HG03066 (cell line): ENCODE data around the gene ZNF304.

Source experiments
- ATAC-seq: cut with Tn5 transposase; IDR thresholded peaks from one replicate; pipeline ENCODE4 v1.9.1; 2021; ENCODE audit warnings: low read depth; ENCODE audit not compliant: unreplicated experiment

Gene ZNF304

DNA sequence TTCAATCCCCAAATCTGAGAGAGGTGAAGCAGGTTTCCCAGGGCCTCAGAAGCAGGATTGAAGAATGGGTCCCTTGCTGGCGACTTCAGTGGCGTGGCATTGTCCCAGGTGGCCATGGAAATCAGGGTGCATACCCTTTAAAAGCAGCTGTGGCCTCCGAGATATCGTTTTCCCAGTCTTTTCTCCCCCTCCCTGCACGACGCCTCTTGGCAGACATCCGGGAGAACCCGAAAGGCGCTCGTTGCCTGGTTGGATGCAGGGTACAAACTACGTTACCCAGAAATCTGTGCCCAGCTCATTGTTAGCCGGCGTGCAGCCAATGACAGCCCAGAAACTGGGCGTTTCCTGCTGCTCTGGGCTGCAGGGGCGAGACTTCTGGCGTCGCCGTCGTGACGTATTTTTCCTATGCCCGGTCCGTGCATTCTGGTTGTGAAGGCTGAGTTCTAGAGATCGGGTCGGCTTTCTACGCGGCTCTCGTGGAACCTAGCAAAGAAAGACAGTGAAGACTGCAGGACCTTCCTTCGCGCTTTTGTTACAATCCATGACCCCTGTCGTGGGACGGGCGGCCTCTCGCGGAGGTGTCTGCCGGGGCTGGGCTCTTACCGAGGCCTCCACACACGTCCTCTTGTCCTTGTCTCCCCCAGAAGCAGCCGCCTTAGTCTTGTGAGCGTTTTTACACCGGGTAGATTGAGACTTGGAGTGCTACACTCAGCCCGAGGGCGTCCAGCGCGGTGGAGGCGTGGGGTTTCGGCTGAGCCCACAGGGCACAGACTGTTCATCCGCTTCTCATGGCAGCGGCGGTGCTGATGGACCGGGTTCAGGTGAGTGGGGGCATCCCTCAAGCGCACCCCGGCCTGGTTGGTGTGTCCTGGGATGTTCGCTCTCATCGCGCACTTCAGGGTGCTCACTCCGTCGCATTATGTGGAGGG, at the start of gene ZNF304:
TSS of gene ZNF304 (plus strand) at position 395 of the 929 bp plus-strand sequence. CDS start at position 789, 394 bp downstream.
- ATAC-seq, result peak; percentile 96

DNA sequence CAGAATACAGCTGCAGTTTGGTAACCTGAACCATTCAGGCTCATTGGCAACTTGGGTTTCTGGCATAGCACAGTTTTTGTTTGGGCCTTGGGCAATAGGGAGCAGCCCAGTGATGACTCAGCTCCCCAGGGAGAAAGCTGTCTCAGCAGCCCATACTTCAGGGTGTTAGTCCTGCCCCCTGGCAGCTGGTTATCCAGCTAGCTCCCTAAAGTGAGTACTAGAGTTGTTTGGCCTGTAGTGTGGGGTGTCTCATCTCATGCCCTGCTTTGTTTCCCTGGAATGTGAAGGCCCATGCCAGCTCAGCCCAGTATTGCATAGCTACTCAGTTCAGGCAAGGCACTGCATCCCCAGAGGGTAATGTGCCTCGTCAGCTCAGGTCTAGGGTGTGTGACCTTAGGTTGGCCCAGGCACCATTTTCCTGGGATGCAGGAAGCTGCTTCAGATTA, 49.0 kb upstream of the ZNF304 start:
- ATAC-seq, result no peak

DNA sequence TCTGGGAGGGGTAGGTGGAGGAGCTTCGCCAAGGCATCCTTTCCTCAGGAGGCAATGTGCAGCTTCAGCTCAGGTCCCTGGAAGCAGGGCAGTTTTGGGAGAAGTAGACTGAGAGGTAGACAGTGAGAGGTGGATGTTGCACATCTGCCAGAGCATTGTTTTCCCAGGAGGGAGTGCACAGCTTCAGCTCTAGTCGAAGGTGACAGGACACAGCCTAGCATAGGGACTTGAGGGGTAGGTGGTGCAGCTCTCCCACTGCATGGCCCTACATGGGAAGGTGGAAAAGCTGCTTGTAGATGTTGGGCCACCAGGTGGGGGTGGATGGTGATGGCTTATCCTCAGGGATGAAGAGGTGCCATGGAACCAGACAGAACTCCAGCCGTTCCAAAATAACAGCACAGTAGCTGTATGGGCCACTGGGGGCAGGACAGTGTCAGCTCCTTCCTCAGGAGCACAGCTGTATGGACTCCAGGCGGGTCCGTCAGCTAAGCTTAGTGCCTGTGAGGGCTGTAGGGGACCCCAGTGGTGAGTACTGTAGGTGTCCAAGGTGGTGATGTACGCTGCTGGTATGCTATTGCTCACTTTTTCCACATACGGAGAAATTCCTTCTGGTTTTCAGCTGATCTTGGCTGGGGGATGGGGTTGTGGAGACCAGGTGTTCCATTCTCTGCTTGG, 48.2 kb upstream of the ZNF304 start:
- ATAC-seq, result no peak

DNA sequence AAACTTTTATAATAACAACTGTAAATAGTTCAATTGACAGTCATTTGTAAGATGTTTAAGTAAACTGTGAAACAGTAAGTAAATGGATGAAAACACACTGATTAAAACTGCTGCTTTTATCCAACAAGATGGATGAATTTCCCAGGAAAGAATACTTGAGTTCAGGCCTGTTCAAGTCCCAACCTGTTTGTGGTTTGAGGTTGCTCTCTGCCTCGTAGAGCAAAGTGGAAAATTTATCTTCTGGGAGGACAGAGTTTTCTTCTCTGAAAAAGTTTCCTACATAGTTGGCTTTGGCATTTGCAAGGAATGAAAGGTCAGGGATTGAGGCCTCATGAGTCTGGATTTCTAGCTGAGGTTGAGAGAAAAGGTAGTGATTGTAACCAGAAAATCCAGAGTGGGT, 46.0 kb upstream of the ZNF304 start:
- no peak for ATAC-seq

DNA sequence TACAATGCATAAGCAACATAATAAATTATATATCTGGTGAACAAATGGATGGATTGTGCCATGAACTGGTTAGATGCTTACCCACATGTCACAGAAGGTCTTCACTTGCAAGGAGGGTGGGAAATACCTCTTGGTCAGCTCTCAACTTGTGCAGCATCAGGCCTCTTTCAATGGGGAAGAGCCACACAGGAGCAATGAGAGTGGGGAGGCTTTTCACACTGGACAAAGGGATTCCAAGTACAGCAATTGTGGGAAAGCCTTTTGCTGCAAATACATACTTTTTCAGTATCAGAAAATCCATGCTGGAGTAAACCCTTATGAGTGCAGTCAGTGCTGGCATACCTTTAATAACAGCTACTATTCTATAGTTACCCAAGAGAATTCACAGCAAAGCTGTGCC, 42.6 kb upstream of the ZNF304 start:
- ATAC-seq, result no peak

DNA sequence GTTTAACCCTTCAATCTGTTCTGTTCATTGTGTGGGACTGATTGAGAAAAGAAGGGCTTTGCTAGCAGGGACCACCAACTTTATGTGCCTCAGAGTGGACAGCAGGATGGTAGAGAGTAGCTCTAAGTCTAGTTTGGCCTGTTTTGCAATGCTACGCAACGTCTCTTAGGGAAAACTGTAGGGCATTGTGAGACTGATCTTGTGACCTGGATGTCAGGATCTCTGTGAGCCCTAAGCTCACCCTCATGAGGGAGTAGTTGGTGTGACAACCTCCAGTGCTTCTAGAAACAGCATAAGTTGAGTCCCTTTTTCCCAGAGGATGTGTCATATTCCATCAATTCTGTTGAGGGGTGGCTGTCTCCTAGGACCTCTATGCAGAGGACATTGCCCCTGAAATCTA, 40.3 kb upstream of the ZNF304 start:
- ATAC-seq, result no peak

DNA sequence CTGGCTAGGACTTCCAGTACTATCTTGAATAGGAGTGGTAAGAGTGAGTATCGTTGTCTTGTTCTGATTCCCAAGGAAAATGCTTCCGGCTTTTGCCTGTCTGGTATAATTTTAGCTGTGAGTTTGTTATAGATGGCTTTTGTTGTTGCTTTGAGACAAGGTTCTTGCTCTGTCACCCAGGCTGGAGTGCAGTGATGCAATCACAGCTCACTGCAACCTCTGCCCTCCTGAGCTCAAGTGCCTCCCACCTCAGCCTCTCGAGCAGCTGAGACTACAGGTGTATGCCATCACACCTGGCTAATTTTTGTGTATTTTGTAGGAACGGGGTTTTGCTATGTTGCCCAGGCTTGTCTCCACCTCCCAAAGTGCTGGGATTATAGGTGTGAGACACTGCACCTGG, 36.9 kb upstream of the ZNF304 start:
- no peak for ATAC-seq

DNA sequence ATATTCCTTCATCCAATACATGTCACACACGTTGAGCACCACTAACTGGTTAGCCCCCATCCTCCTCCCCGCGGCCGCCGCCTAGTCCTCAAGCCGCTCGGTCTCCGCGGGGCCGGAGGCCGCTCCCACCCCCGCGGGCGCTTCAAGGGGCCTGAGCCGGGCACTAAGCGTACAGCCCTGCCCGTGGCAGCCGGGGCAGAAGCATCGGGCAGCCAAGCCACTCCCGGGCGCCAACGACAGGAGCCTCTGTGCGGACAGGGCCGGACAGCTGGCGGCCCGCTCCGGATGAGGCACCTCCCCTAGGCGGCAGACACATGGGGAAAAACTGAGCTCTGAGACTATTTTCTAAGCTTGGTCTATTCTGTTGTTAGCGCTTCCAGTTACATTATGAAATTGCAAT, 33.6 kb upstream of the ZNF304 start:
- no peak for ATAC-seq

DNA sequence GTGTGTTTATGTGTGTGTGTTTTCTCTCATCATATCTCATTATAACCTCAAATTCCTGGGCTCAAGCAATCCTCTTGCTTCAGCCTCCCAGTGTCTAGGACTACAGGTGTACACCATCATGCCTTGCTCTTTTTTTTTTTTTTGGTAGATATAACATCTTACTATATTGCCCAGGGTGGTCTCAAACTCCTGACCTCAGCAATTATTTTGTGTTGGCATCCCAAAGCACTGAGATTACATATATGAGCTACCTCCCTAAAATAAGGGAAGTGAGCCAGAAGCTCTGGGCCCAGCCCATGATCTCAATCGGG, 31.2 kb upstream of the ZNF304 start:
- no peak for ATAC-seq

DNA sequence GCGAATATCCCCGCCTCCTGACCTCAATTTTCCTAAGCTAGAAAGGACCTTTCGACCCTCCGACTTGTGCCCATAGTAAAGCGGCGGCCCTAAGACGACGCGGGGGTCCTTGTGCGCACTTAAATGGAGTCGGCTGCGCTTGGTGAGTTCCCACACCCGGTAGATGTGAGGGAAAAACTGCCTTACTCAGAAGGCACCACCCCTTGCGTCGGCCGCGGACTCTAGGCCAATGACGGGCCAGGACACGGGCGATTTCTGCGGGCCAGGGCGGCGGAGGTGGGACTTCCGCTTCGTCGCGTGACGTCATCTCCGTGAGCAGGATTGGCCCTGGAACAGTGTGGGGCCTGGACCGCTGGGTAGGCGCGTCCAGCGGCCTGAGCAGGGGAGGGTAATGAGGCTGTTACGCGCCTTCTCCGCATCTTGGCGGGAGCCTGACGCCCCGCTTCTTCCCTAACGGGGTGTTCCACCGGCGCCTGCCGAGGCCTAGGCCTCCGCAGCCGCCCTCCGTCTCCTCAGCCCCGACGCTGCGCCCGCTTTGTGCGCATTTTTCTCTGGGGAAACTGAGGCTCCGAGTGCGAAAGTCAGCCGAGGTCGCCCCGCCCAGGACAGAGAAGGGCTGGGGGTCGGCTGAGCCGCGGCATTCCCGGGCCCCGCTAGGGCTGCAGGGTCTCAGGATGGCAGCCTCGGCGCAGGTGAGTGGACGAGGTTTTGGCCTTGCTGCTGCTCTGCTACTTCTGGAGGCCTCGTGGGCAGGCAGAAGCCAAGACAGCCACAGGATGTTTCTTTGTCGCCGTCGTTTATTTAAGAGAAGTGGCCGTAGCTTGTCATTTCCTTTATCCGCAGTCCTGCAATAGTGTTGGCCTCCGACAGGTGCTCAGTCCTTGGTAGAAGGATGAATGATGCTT, 30.6 kb upstream of the ZNF304 start, which contains the start of gene ZNF543:
TSS of gene ZNF543 (plus strand) at position 293 of the 905 bp plus-strand sequence. CDS start at position 675, 382 bp downstream.
- ATAC-seq, result peak; percentile 98

DNA sequence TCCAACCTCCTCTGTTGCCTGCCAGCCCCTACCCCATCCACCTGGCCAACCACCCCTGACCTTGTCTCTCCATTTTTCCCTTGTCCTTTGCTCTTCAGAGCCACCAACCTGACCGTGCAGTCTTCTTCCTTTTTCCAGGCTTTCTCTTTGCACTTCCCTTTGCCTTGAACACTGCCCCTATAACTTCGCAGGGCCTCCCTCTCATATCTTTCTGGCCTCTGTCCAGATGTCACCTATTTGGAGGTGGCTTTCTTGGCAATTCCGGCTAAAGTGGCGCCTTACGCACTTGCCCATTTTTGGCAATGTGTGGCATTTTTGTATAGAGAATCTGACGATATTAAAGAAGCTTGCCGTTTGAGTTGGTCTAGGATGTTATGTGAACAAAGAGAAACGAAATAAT, 30.0 kb upstream of the ZNF304 start:
- no peak for ATAC-seq

DNA sequence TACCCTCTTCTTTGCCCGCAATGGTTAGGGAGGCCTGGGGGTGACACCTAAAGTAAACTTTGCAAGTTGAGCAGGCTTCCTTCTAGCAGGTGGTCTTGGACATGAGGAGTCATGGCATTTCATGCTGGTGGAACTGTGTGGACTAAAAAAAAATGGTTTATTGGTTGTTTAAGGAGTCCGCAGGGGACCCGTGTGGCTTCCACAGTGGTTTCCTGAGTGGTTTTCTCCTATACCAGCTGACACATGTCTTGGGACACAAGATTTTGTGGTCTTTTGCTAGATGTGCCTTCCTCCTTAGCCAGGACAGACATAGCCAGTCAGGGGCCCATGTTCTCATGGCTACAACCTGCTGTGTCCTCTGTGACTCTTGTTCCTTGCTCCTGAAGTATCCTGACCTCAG, 29.3 kb upstream of the ZNF304 start:
- no peak for ATAC-seq

DNA sequence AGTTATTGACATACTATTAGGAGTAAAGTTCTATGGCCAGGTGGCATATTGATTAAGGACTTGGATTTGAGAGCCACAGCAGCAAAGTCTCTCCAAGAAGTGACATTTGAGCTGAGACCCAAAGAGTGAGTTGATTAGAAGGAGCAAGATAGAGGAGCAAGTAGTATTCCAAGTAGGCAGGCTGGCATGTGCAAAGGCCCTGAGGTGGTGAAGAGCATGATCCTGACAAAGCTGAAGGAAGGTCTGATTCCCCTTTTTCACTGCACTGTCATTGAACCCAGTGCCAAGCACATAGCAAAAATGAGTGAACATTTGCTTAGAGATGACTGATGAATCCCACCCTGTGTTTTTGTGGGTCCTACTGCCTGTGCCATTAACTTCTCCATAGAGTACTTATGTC, 26.1 kb upstream of the ZNF304 start:
- no peak for ATAC-seq

DNA sequence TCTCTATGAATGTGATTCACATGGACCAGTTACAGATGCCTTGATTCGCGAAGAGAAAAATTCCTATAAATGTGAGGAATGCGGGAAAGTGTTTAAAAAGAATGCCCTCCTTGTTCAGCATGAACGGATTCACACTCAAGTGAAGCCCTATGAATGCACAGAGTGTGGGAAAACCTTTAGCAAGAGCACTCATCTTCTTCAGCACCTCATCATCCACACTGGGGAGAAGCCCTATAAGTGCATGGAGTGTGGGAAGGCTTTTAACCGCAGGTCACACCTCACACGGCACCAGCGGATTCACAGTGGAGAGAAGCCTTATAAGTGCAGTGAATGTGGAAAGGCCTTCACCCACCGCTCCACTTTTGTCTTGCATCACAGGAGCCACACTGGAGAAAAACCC, 23.1 kb upstream of the ZNF304 start:
- ATAC-seq, result no peak

DNA sequence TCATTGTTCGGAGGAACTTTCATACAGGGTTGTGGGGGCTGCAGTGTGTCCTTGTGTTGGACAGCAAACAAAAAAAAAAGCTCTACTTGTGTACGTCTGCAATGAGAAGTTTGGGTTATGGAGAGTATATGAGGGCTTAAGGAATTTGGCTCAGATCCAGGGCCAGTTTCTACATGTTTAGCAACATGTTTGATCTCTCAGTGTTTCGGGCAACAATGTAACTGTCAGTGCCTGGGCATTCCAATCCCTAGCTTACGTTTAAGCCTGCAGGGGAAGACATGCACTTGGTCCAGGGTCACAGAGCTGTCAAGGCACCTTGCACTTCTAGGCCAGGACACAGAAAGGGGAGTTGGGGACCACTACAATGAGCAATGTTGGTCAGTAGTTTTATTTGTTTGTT, 16.9 kb upstream of the ZNF304 start:
- ATAC-seq, result no peak

DNA sequence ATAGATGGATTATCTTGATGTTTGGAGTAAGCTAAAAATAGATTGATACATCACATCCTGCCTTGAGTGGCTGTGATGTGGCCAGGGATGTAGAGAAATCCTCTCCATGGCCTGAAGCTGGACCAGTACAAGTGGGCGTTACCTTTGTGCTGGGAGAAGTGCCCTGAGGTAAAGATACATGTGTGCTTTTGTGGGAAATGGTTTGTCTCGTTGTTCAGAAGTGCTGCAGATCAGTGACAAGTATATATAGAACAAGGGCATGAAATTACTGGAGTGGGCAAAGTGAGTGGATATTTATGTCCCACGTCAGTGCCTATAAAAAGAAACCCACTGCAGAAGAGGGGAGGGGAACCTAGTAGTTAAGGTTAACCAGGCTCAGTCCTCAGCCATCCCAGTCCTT, 12.2 kb upstream of the ZNF304 start:
- ATAC-seq, result no peak

DNA sequence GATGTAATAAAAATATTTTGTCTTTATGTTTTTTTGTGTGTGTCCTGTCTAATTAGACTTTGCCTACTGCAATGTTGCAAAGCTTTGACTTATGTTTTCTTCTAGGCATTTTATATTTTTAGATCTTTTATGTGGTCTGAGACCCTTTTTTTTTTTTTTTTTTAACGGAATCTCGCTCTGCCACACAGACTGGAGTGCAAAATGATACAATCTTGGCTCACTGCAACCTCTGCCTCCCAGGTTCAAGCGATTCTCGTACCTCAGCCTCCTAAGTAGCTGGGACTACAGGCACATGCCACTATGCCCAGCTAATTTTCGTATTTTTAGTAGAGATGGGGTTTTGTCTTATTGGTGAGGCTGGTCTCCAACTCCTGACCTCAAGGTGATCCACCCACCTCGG, 8.5 kb upstream of the ZNF304 start:
- ATAC-seq, result no peak

DNA sequence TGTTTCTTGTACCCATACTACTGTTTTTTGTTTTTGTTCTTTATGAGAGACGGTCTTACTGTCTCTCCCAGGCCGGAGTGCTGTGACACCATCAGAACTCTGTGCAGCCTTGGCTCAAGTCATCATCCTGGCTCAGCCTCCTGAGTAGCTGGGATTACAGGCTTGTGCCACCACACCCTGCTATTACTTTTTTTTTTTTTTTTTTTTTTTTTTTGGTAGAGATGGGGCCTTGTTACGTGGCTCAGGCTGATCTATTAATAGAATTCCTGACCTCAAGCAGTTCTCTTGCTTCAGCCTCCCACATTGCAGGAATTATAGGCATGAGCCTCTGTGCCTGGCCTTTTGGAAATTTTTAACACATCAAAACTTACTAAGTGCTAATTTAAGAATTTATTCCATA, 2.9 kb upstream of the ZNF304 start:
- no peak for ATAC-seq

DNA sequence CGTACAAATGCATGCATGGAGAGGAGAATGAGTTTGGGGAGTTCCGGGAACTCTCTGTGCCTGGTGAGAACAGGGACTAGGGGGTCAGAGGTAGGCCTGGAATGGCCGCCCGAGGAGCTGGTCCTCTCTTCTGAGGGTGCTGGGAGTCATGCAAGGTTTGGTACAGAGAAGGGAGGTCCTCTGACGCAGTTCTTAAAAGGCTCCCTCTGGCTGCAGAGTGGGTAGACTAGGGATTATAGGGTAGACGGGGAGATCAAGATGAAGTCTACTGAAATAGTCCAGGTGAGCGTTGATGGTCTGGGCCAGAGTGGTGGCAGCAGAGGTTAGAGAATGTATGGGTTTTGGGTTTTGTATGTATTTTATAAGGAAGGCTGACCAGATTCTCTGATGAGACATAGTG, 796 bp downstream of the ZNF304 start:
- no peak for ATAC-seq

DNA sequence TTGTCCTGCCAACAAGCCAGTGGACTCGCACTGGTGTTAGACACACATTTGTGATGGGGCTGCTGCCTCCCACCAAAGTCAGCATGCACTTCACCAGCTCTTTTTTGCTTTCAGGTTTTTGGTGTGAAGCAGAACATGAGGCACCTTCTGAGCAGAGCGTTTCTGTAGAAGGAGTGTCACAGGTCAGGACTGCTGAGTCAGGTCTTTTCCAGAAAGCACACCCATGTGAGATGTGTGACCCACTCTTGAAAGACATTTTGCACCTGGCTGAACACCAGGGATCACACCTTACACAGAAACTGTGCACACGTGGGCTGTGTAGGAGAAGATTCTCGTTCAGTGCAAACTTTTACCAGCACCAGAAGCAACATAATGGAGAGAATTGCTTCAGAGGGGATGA, 4.8 kb downstream of the ZNF304 start:
- no peak for ATAC-seq

DNA sequence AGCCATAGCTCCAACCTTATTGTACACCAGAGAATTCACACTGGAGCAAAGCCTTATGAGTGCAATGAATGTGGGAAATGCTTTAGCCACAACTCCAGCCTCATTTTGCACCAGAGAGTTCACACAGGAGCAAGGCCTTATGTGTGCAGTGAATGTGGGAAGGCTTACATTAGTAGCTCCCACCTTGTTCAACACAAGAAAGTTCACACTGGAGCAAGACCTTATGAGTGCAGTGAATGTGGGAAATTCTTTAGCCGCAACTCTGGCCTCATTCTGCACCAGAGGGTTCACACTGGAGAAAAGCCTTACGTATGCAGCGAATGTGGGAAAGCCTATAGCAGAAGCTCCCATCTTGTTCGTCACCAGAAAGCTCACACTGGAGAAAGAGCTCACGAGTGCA, 6.3 kb downstream of the ZNF304 start:
- ATAC-seq, result no peak
